D721Med (cell line): Measurements from ENCODE around the gene CCNI2.

ENCODE experiments used
- DNase-seq: peaks from one replicate; pipeline ENCODE4 v3.0.0; 2011; ENCODE audit warnings: low spot score; ENCODE audit not compliant: insufficient read length
- FAIRE-seq: peaks from 2 replicates; lab custom pipeline; 2011; peaks lifted over from hg19 to GRCh38; lab: Jason Lieb, UNC
- CTCF ChIP-seq: IDR thresholded peaks from 2 replicates; pipeline ENCODE4 v1.5.1; 2012; ENCODE audit warnings: mild to moderate bottlenecking, control low read depth; ENCODE audit not compliant: insufficient read depth; ENCODE audit errors: missing control alignments

Gene CCNI2

GRCh38 chr5:132746954-132747615, at the start of gene CCNI2:
Gene CCNI2, plus strand, starts transcription at chr5:132747426. Its CDS starts 70 bp downstream, at chr5:132747496.
- TF ChIP-seq CTCF, result peak; percentile 33
- DNase-seq, result no peak
- FAIRE-seq, result no peak

GRCh38 chr5:132704875-132705274, 42.4 kb upstream of the CCNI2 start:
- no peak for DNase-seq
- no peak for FAIRE-seq
- no peak for TF ChIP-seq CTCF

GRCh38 chr5:132708645-132709044, 38.6 kb upstream of the CCNI2 start:
- FAIRE-seq (no peak), DNase-seq (no peak)
- no peak for TF ChIP-seq CTCF

GRCh38 chr5:132714456-132715307, 32.5 kb upstream of the CCNI2 start:
- DNase-seq, result no peak
- FAIRE-seq, result no peak
- TF ChIP-seq CTCF, result no peak

GRCh38 chr5:132718544-132719312, 28.5 kb upstream of the CCNI2 start:
- FAIRE-seq (no peak), DNase-seq (no peak)
- TF ChIP-seq CTCF, result no peak

- DNase-seq, result no peak
- TF ChIP-seq CTCF, result no peak
- FAIRE-seq, result no peak
Measured at GRCh38 chr5:132725745-132726144, 21.5 kb upstream of the CCNI2 start.
